ENCODE data around the gene NCAM1.

- TF ChIP-seq CTCF (IDR thresholded peaks at IDR 0.05; ENCODE audit: low read length) (no peak), EZH2 (optimal IDR thresholded peaks at IDR 0.05; ENCODE audit: low read depth, low read length) (no peak), EZH2phosphoT487 (IDR thresholded peaks at IDR 0.05; ENCODE audit: low read length) (no peak)
Observed at GRCh38 chr11:113313601-113314000, 352.4 kb downstream of the NCAM1 start.
